Esophagus squamous epithelium (tissue), 5 donors: ENCODE measurements around the gene ASB7. TPM values are rescaled to one million over a fixed set of nuclear protein-coding genes. Genes with fewer than 3 reads are reported as not detected.
A peak's percentile ranks its signal among the peaks of the same experiment; 100 is the strongest.

Experiments used
- DNase-seq: peaks from one replicate; lab custom pipeline; 2025; lab: John Stamatoyannopoulos, UW
- H3K27ac ChIP-seq, 4 donors: fragments of 200-600 bp; sonication (generic); one replicate each; pipeline ENCODE4 v1.5.1; 2016 to 2019; ENCODE audit warnings: mild to moderate bottlenecking in 1 of 4
- H3K27me3 ChIP-seq, 4 donors: fragments of 200-600 bp; sonication (generic); 1 replicate in 3 of 4; 2 replicates in 1 of 4; pipeline versions ENCODE4 v1.5.1 to v1.6.0; 2017 to 2021; ENCODE audit warnings: antibody characterized with exemption in 1 of 4
- H3K36me3 ChIP-seq, 3 donors: fragments of 200-600 bp; sonication (generic); one replicate each; pipeline ENCODE4 v1.5.1; 2016 to 2019
- H3K4me1 ChIP-seq, 3 donors: fragments of 200-600 bp; sonication (generic); one replicate each; pipeline ENCODE4 v1.5.1; 2017 to 2019
- H3K4me3 ChIP-seq, 4 donors: fragments of 200-600 bp; sonication (generic); 1 replicate in 3 of 4; 2 replicates in 1 of 4; pipeline ENCODE4 v1.5.1; 2016 to 2019; ENCODE audit warnings: mild to moderate bottlenecking in 2 of 4, moderate library complexity in 1 of 4
- H3K9me3 ChIP-seq, 3 donors: fragments of 200-600 bp; sonication (generic); one replicate each; pipeline ENCODE4 v1.5.1; 2016 to 2019
- POLR2A ChIP-seq, 4 donors: fragments of 450-650 bp; IDR thresholded peaks; one replicate each; pipeline ENCODE4 v1.6.1; 2017; ENCODE audit warnings: antibody characterized with exemption in 4 of 4, mild to moderate bottlenecking in 4 of 4, moderate library complexity in 3 of 4
- WGBS, 2 donors: methylation state at CpG; one replicate each; pipeline ENCODE4 v1.1.5; 2018; 5-methylcytosine and 5-hydroxymethylcytosine counted together
- intact Hi-C: fragments of 100-400 bp; cut with DNase I; formaldehyde crosslinking; loops from one replicate; pipeline ENCODE4 v1.15.0; 2022
- total RNA-seq, 4 donors: library from RNA; depleted of rRNA; stranded (reverse); fragments of >200 nt; gene quantifications; one replicate each; pipeline ENCODE4 v1.1.0, GENCODE V29; 2016
- TF ChIP-seq, protein P1 (sequence below), 6 experiments: fragments of 450-650 bp in 4 of 6; fragments of 200-600 bp in 2 of 6; sonication (generic) in 2 of 6; IDR thresholded peaks; one replicate each; pipeline ENCODE4 v1.5.1; 2016 to 2019; ENCODE audit warnings: antibody characterized with exemption in 6 of 6, mild to moderate bottlenecking in 4 of 6, moderate library complexity in 4 of 6
- donor health status: DM: yes; HTN: yes; CAD: no.

The ASB7 gene
- total RNA-seq, 4 donors from 2014 or later = 9.7 to 12.3 (median 12.0) TPM

DNA sequence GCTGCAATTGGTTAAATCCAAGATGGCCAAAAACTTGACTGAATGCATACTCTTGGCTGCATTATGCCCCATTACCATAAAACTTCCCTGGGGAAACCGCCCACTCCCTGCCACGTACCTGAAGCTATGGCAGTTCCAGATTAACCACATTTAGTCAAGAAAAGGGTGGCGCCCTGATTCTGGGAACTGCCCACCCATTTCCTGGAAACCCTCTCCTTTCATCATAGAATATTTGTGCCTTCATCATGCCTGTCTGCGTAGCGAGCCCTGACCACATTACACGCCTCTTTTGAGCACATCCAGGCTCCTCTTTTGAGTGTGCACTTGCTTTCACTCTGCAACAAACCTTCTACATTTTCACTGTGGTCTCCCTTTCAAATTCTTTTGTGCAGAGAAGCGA is 5.6 kb upstream of the ASB7 start:
- H3K4me1 ChIP-seq = peaks cover 7 to 69% (median 45%) of the 10 kb centered on the region in 3 donors
- TF ChIP-seq, protein P1, sequence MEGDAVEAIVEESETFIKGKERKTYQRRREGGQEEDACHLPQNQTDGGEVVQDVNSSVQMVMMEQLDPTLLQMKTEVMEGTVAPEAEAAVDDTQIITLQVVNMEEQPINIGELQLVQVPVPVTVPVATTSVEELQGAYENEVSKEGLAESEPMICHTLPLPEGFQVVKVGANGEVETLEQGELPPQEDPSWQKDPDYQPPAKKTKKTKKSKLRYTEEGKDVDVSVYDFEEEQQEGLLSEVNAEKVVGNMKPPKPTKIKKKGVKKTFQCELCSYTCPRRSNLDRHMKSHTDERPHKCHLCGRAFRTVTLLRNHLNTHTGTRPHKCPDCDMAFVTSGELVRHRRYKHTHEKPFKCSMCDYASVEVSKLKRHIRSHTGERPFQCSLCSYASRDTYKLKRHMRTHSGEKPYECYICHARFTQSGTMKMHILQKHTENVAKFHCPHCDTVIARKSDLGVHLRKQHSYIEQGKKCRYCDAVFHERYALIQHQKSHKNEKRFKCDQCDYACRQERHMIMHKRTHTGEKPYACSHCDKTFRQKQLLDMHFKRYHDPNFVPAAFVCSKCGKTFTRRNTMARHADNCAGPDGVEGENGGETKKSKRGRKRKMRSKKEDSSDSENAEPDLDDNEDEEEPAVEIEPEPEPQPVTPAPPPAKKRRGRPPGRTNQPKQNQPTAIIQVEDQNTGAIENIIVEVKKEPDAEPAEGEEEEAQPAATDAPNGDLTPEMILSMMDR (IDR thresholded peaks at IDR 0.05) = no peak
- TF ChIP-seq POLR2A (IDR thresholded peaks at IDR 0.05) = peak in 1 of 4 donors; percentile 30
- H3K36me3 ChIP-seq = no peaks in the 10 kb centered on the region
- WGBS, 2 donors = 32 to 34% methylated on average over 7 of the region's 7 CpGs
- H3K4me3 ChIP-seq = peak overlapping the region in 3 of 4 donors; percentile 18 to 46 (median 22)
- H3K9me3 ChIP-seq = no peaks in the 10 kb centered on the region
- H3K27ac ChIP-seq = peak overlapping the region; percentile 72 to 83 (median 76)
- intact Hi-C loops = no loop called here
- DNase-seq = no peak
- H3K27me3 ChIP-seq = no peaks in the 10 kb centered on the region

- no peaks in the 10 kb centered on the region for H3K27me3 ChIP-seq
- TF ChIP-seq, protein P1 (IDR thresholded peaks at IDR 0.05) = no peak
- no peak for TF ChIP-seq POLR2A (IDR thresholded peaks at IDR 0.05)
These were observed 4.5 kb upstream of the ASB7 start for GRCh38 chr15:100597862-100598261.

DNA sequence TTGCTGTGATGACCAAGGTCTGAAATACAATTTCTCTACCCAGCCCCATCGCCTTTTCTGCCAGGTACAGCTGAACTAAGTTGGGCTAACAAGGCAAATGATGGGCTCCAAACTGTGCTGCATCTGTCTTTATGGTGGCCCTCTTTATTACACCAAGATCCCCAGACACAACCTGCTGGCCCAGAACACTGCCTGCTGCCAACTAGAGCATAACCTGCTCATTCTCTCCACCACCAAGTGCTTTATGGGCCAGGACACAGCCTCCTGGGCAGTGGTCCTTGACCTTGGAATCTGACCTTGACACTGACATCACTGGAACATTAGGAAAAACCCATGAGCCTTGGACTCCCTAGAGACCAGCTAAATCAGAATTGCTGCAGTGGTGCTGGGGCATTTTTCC is 3.7 kb upstream of the ASB7 start:
- Histone ChIP-seq H3K27ac (peak overlapping the region in 1 of 4 donors; percentile 83), H3K4me1 (peaks cover 7 to 79% (median 51%) of the 10 kb centered on the region in 3 donors), H3K9me3 (no peaks in the 10 kb centered on the region), H3K36me3 (no peaks in the 10 kb centered on the region), H3K27me3 (no peaks in the 10 kb centered on the region), H3K4me3 (no peak overlapping the region)
- no peak for DNase-seq
- intact Hi-C loops = no loop called here
- 86 to 100% methylated on average over 1 of the region's 1 CpG for WGBS, 2 donors
- TF ChIP-seq POLR2A (IDR thresholded peaks at IDR 0.05) = no peak
- TF ChIP-seq, protein P1 (IDR thresholded peaks at IDR 0.05) = no peak

More at GRCh38 chr15:100597862-100598261, 4.5 kb upstream of the ASB7 start:
- no peak overlapping the region for H3K4me3 ChIP-seq
- intact Hi-C loops = no loop called here
- H3K9me3 ChIP-seq = no peaks in the 10 kb centered on the region
- 44 to 45% methylated on average over 3 of the region's 3 CpGs for WGBS, 2 donors
- H3K36me3 ChIP-seq = no peaks in the 10 kb centered on the region
- H3K4me1 ChIP-seq = peaks cover 7 to 71% (median 45%) of the 10 kb centered on the region in 3 donors
- H3K27ac ChIP-seq = peak overlapping the region; percentile 72 to 83 (median 76)
- DNase-seq = no peak

- intact Hi-C loops = no loop called here
- WGBS, 2 donors = 0 to 1% methylated on average over 10 of the region's 10 CpGs
- DNase-seq = no peak
- Histone ChIP-seq H3K4me3 (peak overlapping the region; percentile 84 to 94 (median 91)), H3K9me3 (no peaks in the 10 kb centered on the region), H3K4me1 (peaks cover 7 to 77% (median 49%) of the 10 kb centered on the region in 3 donors), H3K36me3 (peaks cover 0 to 14% (median 0%) of the 10 kb centered on the region in 3 donors), H3K27ac (peak overlapping the region; percentile 90 to 94 (median 92)), H3K27me3 (no peaks in the 10 kb centered on the region)
- TF ChIP-seq POLR2A (IDR thresholded peaks at IDR 0.05) = no peak
- TF ChIP-seq, protein P1 (IDR thresholded peaks at IDR 0.05) = no peak
These were observed 1.2 kb upstream of the ASB7 start for GRCh38 chr15:100601163-100601562.

GRCh38 chr15:100601617-100602063 is 749 bp upstream of the ASB7 start:
- Histone ChIP-seq H3K27me3 (no peaks in the 10 kb centered on the region), H3K36me3 (peaks cover 0 to 19% (median 0%) of the 10 kb centered on the region in 3 donors), H3K27ac (peak overlapping the region; percentile 90 to 94 (median 92)), H3K4me3 (peak overlapping the region; percentile 84 to 94 (median 91)), H3K9me3 (no peaks in the 10 kb centered on the region), H3K4me1 (peaks cover 7 to 72% (median 44%) of the 10 kb centered on the region in 3 donors)
- TF ChIP-seq, protein P1 (IDR thresholded peaks at IDR 0.05) = no peak
- TF ChIP-seq POLR2A (IDR thresholded peaks at IDR 0.05) = no peak
- intact Hi-C loops = no loop called here
- WGBS, 2 donors = 0 to 1% methylated on average over 10 to 11 of the region's 21 CpGs
- DNase-seq = no peak
